GM12878 (cell line): Measurements from ENCODE around the gene PGAP6. TPM values are rescaled to one million over a fixed set of nuclear protein-coding genes. Genes with fewer than 3 reads are reported as not detected.

Experiments used
- ATAC-seq: fragments of 200-7000 bp; cut with Tn5 transposase; 3 replicates; pipeline ENCODE4 v1.9.1; 2020; ENCODE audit warnings: mild to moderate bottlenecking, moderate library complexity
- BruUV-seq: library from RNA; stranded (reverse); fragments of 400-500 nt; replicated peaks from 2 replicates; lab custom pipeline; 2021; lab: Mats Ljungman, UMichigan
- CTCF ChIA-PET: fragments of 300-600 bp; sonication (Branson Sonifier 250); formaldehyde crosslinking; extraction: SDS; loops from one replicate; lab custom pipeline; 2021; ENCODE audit warnings: inconsistent platforms; lab: Yijun Ruan, JAX
- POLR2A ChIA-PET: fragments of 350-600 bp; formaldehyde crosslinking; extraction: SDS; loops from one replicate; lab custom pipeline; 2021; ENCODE audit warnings: inconsistent platforms; lab: Charles Lee
- RAD21 ChIA-PET: fragments of 300-600 bp; sonication (Branson Sonifier 250); formaldehyde crosslinking; loops from one replicate; lab custom pipeline; 2023; ENCODE audit warnings: antibody characterized with exemption; ENCODE audit not compliant: unreplicated experiment; lab: Charles Lee
- SMC1A ChIA-PET: fragments of 300-600 bp; sonication (Branson Sonifier 250); formaldehyde crosslinking; loops from one replicate; lab custom pipeline; 2023; ENCODE audit not compliant: unreplicated experiment, uncharacterized antibody; lab: Charles Lee
- DNase-seq: peaks from one replicate; pipeline ENCODE4 v3.0.0-alpha.2; 2011; ENCODE audit warnings: low read depth, low spot score
- FAIRE-seq: peaks from 3 replicates; lab custom pipeline; 2011; peaks lifted over from hg19 to GRCh38; lab: Jason Lieb, UNC
- H2AFZ ChIP-seq: 2 replicates; pipeline ENCODE4 v1.6.0; 2011; ENCODE audit warnings: low read depth, low read length, control low read depth; ENCODE audit not compliant: control insufficient read depth
- H3K27ac ChIP-seq: 2 replicates; pipeline ENCODE4 v1.5.1; 2011; ENCODE audit warnings: control low read depth; ENCODE audit not compliant: control insufficient read depth, insufficient read depth
- H3K27me3 ChIP-seq, 2 experiments: replicated peaks in 1 of 2; 2 replicates each; pipeline versions ENCODE4 v1.6.0 to v1.6.1; 2011; ENCODE audit warnings: low read length in 1 of 2; ENCODE audit not compliant: control insufficient read depth in 2 of 2, insufficient read depth in 2 of 2
- H3K36me3 ChIP-seq, 2 experiments: 2 replicates each; pipeline ENCODE4 v1.5.1; 2011; ENCODE audit warnings: low read length in 1 of 2; ENCODE audit not compliant: control insufficient read depth in 2 of 2, insufficient read depth in 2 of 2
- H3K4me1 ChIP-seq: 2 replicates; pipeline ENCODE4 v1.6.1; 2011; ENCODE audit warnings: mild to moderate bottlenecking, low read length, moderate library complexity, mixed read lengths; ENCODE audit not compliant: control insufficient read depth, insufficient read depth
- H3K4me2 ChIP-seq: 2 replicates; pipeline ENCODE4 v1.6.0; 2011; ENCODE audit warnings: control low read depth; ENCODE audit not compliant: control insufficient read depth, insufficient read depth
- H3K4me3 ChIP-seq: fragments of 200-600 bp; sonication (generic); 2 replicates; pipeline ENCODE4 v1.5.1; 2016
- H3K79me2 ChIP-seq: 2 replicates; pipeline ENCODE4 v1.6.0; 2011; ENCODE audit warnings: low read length; ENCODE audit not compliant: control insufficient read depth, insufficient read depth
- H3K9ac ChIP-seq: 2 replicates; pipeline ENCODE4 v1.8.0; 2011; ENCODE audit warnings: low read length, control low read depth, mixed read lengths; ENCODE audit not compliant: control insufficient read depth, insufficient read depth
- H3K9me3 ChIP-seq: replicated peaks from 3 replicates; pipeline ENCODE4 v1.5.1; 2011; ENCODE audit warnings: mild to moderate bottlenecking, low read length; ENCODE audit not compliant: control insufficient read depth, insufficient read depth
- H4K20me1 ChIP-seq: 2 replicates; pipeline ENCODE4 v1.6.0; 2011; ENCODE audit not compliant: control insufficient read depth, insufficient read depth
- BCL11A ChIP-seq: IDR thresholded peaks from 2 replicates; pipeline ENCODE4 v1.6.1; 2011; ENCODE audit warnings: low read depth, low read length
- CHD2 ChIP-seq: IDR thresholded peaks from 2 replicates; pipeline ENCODE4 v1.6.1; 2011; ENCODE audit warnings: low read depth, low read length, improper control_type of control experiment, borderline replicate concordance
- CREB1 ChIP-seq: IDR thresholded peaks from 2 replicates; pipeline ENCODE4 v1.6.1; 2012; ENCODE audit warnings: low read depth, mild to moderate bottlenecking, inconsistent platforms
- EP300 ChIP-seq, 2 experiments: fragments of 150-350 bp in 1 of 2; IDR thresholded peaks; 2 replicates each; pipeline ENCODE4 v1.6.1; 2011 to 2012; ENCODE audit warnings: low read depth in 2 of 2, low read length in 2 of 2, borderline replicate concordance in 1 of 2, improper control_type of control experiment in 1 of 2, inconsistent platforms in 1 of 2; ENCODE audit not compliant: control insufficient read depth in 1 of 2
- FOS ChIP-seq: IDR thresholded peaks from 3 replicates; pipeline ENCODE4 v1.6.1; 2011; ENCODE audit warnings: borderline replicate concordance; ENCODE audit not compliant: insufficient read length; ENCODE audit errors: extremely low read depth
- FOXK2 ChIP-seq: fragments of 450-650 bp; IDR thresholded peaks from 2 replicates; pipeline ENCODE4 v1.6.1; 2017; ENCODE audit warnings: mild to moderate bottlenecking, moderate library complexity
- NR2F1 ChIP-seq: fragments of 450-650 bp; conservative IDR thresholded peaks from 2 replicates; pipeline ENCODE4 v1.6.1; 2017; ENCODE audit warnings: mild to moderate bottlenecking
- PAX8 ChIP-seq: fragments of 450-650 bp; IDR thresholded peaks from 2 replicates; pipeline ENCODE4 v1.6.1; 2017; ENCODE audit warnings: mild to moderate bottlenecking, moderate library complexity
- SRF ChIP-seq, 2 experiments: IDR thresholded peaks; 2 replicates each; pipeline ENCODE4 v1.6.1; 2011; ENCODE audit warnings: low read depth in 2 of 2, low read length in 2 of 2, mild to moderate bottlenecking in 1 of 2, moderate library complexity in 1 of 2
- TCF7 ChIP-seq: IDR thresholded peaks from 2 replicates; pipeline ENCODE4 v1.6.1; 2014; ENCODE audit warnings: antibody characterized with exemption, borderline replicate concordance
- WGBS: methylation state at CpG from one replicate; pipeline ENCODE4 v1.1.6; 2016; ENCODE audit warnings: low lambda C conversion rate; ENCODE audit not compliant: insufficient replicate concordance, insufficient coverage; ENCODE audit errors: missing lambda C conversion rate; 5-methylcytosine and 5-hydroxymethylcytosine counted together
- in situ Hi-C: fragments of 300-500 bp; cut with MboI; formaldehyde crosslinking; loops from 9 replicates; pipeline ENCODE4 v1.14.3; 2018; ENCODE audit warnings: mixed read lengths
- intact Hi-C: fragments of 100-400 bp; cut with micrococcal nuclease; formaldehyde crosslinking; loops from one replicate; pipeline ENCODE4 v1.14.2; 2022; ENCODE audit not compliant: unreplicated experiment
- polyA plus RNA-seq, 11 experiments: library from polyadenylated mRNA; depleted of rRNA in 4 of 11; unstranded in 6 of 11; stranded (reverse) in 5 of 11; fragments of >200 nt; fragmentation: Nextera tagmentation in 4 of 11; fragmentation: Illumina TruSeq in 1 of 11; extraction: Ambion mirVana in 4 of 11; extraction: Trizol in 1 of 11; gene quantifications; 1 replicate in 1 of 11; 2 replicates in 10 of 11; pipeline versions ENCODE4 v1.2.1 to v1.2.3, GENCODE V29; 2011 to 2016; ENCODE audit warnings: inconsistent platforms in 2 of 11, missing spikeins in 2 of 11, low read depth in 1 of 11
- total RNA-seq, 4 experiments: library from RNA; depleted of rRNA in 3 of 4; stranded (reverse); fragments of >200 nt in 3 of 4; fragmentation: Illumina TruSeq in 1 of 4; extraction: Trizol in 1 of 4; gene quantifications; 2 replicates each; pipeline versions ENCODE4 v1.2.1 to v1.2.3, GENCODE V29; 2013 to 2021
- TF ChIP-seq, protein P1 (sequence below): fragments of 150-350 bp; IDR thresholded peaks from 2 replicates; pipeline ENCODE4 v1.6.1; 2014; ENCODE audit warnings: mild to moderate bottlenecking, low read depth, low read length
- TF ChIP-seq, protein P2 (sequence below): IDR thresholded peaks from 2 replicates; pipeline ENCODE4 v1.6.1; 2012; ENCODE audit warnings: low read depth, low read length, improper control_type of control experiment

The PGAP6 gene
- total and polyA plus RNA-seq, 10 of the 15 experiments (the other 5 are each of a cell fraction or from before 2014, with no cell fraction given): 0.76 to 48.8 (median 18.4) TPM

DNA sequence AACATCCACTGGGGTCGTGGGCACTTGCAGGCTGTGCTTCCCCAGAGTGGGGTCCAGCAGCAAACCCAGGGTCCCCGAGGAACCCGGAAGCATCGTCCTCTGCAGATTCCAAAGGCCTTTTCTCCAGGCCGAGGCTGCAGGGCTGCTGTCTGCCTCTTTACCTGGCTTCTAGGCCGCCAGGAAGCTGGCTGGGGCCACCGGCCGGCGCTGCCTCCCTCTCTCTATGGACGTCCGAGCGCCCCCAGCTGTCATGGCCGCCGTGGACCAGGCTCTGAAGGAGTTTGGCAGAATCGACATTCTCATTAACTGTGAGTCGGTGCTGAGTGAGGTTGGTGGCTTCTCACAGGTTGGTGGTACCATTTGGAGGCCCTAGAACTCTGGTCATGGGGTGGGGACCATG, 25.5 kb upstream of the PGAP6 start:
- ATAC-seq (no peak), FAIRE-seq (no peak), DNase-seq (no peak)
- BruUV-seq: no TSS peak
- H3K4me1 ChIP-seq: no peaks in the 10 kb centered on the region
- H3K79me2 ChIP-seq: no peaks in the 10 kb centered on the region
- no peak overlapping the region for H3K27ac ChIP-seq
- SMC1A ChIA-PET: no interaction called here
- in situ Hi-C loops: no loop called here
- 83% methylated on average over 16 of the region's 16 CpGs for WGBS
- CTCF ChIA-PET: no interaction called here
- TF ChIP-seq FOXK2 (no peak), PAX8 (no peak), CREB1 (no peak), TCF7 (no peak), SRF (IDR thresholded peaks at IDR 0.05; ENCODE audit: low read depth in 2 of 2, low read length in 2 of 2) (no peak), FOS (no peak), NR2F1 (no peak), BCL11A (no peak), CHD2 (no peak), EP300 (IDR thresholded peaks at IDR 0.05; ENCODE audit: borderline replicate concordance in 1 of 2, control insufficient read depth in 1 of 2, low read depth in 2 of 2, low read length in 2 of 2) (no peak)
- TF ChIP-seq, protein P1, sequence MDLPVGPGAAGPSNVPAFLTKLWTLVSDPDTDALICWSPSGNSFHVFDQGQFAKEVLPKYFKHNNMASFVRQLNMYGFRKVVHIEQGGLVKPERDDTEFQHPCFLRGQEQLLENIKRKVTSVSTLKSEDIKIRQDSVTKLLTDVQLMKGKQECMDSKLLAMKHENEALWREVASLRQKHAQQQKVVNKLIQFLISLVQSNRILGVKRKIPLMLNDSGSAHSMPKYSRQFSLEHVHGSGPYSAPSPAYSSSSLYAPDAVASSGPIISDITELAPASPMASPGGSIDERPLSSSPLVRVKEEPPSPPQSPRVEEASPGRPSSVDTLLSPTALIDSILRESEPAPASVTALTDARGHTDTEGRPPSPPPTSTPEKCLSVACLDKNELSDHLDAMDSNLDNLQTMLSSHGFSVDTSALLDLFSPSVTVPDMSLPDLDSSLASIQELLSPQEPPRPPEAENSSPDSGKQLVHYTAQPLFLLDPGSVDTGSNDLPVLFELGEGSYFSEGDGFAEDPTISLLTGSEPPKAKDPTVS: no peak
- TF ChIP-seq, protein P2, sequence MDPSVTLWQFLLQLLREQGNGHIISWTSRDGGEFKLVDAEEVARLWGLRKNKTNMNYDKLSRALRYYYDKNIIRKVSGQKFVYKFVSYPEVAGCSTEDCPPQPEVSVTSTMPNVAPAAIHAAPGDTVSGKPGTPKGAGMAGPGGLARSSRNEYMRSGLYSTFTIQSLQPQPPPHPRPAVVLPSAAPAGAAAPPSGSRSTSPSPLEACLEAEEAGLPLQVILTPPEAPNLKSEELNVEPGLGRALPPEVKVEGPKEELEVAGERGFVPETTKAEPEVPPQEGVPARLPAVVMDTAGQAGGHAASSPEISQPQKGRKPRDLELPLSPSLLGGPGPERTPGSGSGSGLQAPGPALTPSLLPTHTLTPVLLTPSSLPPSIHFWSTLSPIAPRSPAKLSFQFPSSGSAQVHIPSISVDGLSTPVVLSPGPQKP: no peak
- POLR2A ChIA-PET: no interaction called here
- intact Hi-C loops: no loop called here
- RAD21 ChIA-PET: no interaction called here
- no peak overlapping the region for H2AFZ ChIP-seq
- H3K27me3 ChIP-seq: no peaks in the 10 kb centered on the region
- no peak overlapping the region for H3K4me3 ChIP-seq
- H4K20me1 ChIP-seq: no peaks in the 10 kb centered on the region
- H3K36me3 ChIP-seq: no peaks in the 10 kb centered on the region
- no peak overlapping the region for H3K4me2 ChIP-seq
- H3K9ac ChIP-seq: no peak overlapping the region
- H3K9me3 ChIP-seq: no peaks in the 10 kb centered on the region
